GM23338 (cell line): ENCODE measurements around the gene GTF3C6. TPM values are rescaled to one million over a fixed set of nuclear protein-coding genes. Genes with fewer than 3 reads are reported as not detected.

Source experiments
- ATAC-seq: fragments of 200-7000 bp; cut with Tn5 transposase; 3 replicates; pipeline ENCODE4 v1.9.1; 2020
- DNase-seq: peaks from one replicate; pipeline ENCODE4 v3.0.0-alpha.2; 2015; ENCODE audit warnings: low spot score
- H2AFZ ChIP-seq: fragments of 200-600 bp; sonication (generic); 2 replicates; pipeline ENCODE4 v1.8.0; 2016; ENCODE audit warnings: antibody characterized with exemption, mild to moderate bottlenecking, moderate library complexity
- H3F3A ChIP-seq: fragments of 200-600 bp; sonication (generic); replicated peaks from 2 replicates; pipeline ENCODE4 v1.8.0; 2017; ENCODE audit warnings: antibody characterized with exemption, mixed run types, low read depth
- H3K27ac ChIP-seq: fragments of 200-600 bp; sonication (generic); 2 replicates; pipeline ENCODE4 v1.6.1; 2016; ENCODE audit warnings: low read depth
- H3K27me3 ChIP-seq: fragments of 200-600 bp; sonication (generic); 2 replicates; pipeline ENCODE4 v1.8.0; 2016; ENCODE audit warnings: mild to moderate bottlenecking, mixed run types, moderate library complexity; ENCODE audit not compliant: insufficient read depth
- H3K36me3 ChIP-seq: fragments of 200-600 bp; sonication (generic); 2 replicates; pipeline ENCODE4 v1.8.0; 2016; ENCODE audit warnings: mild to moderate bottlenecking; ENCODE audit not compliant: insufficient read depth
- H3K4me1 ChIP-seq: fragments of 200-600 bp; sonication (generic); 2 replicates; pipeline ENCODE4 v1.8.0; 2016; ENCODE audit warnings: mild to moderate bottlenecking, moderate library complexity; ENCODE audit not compliant: insufficient read depth
- H3K4me2 ChIP-seq: fragments of 200-600 bp; sonication (generic); 2 replicates; pipeline ENCODE4 v1.7.1; 2017; ENCODE audit warnings: mixed run types
- H3K4me3 ChIP-seq: fragments of 200-600 bp; sonication (generic); 2 replicates; pipeline ENCODE4 v1.6.1; 2016; ENCODE audit warnings: mixed run types
- H3K79me2 ChIP-seq: fragments of 200-600 bp; sonication (generic); replicated peaks from 2 replicates; pipeline ENCODE4 v1.8.0; 2017; ENCODE audit warnings: mild to moderate bottlenecking; ENCODE audit not compliant: insufficient read depth
- H3K9me2 ChIP-seq: fragments of 200-600 bp; sonication (generic); 2 replicates; pipeline ENCODE4 v1.8.0; 2017; ENCODE audit not compliant: insufficient read depth
- H4K20me1 ChIP-seq: fragments of 200-600 bp; sonication (generic); replicated peaks from 2 replicates; pipeline ENCODE4 v1.8.0; 2017; ENCODE audit warnings: mild to moderate bottlenecking; ENCODE audit not compliant: insufficient read depth
- H3K27ac Mint-ChIP-seq: 2 replicates; pipeline ENCODE4 v1.8.0; 2020; ENCODE audit warnings: inconsistent platforms, mild to moderate bottlenecking, moderate library complexity, mixed read lengths
- H3K27me3 Mint-ChIP-seq: 3 replicates; pipeline ENCODE4 v1.8.0; 2022; ENCODE audit warnings: low read depth, mild to moderate bottlenecking, moderate library complexity, mixed read lengths, inconsistent platforms; ENCODE audit not compliant: insufficient read depth, poor library complexity
- H3K36me3 Mint-ChIP-seq: 3 replicates; pipeline ENCODE4 v1.8.0; 2021; ENCODE audit warnings: low read depth, mild to moderate bottlenecking, inconsistent platforms, moderate library complexity, mixed read lengths
- H3K4me1 Mint-ChIP-seq: 3 replicates; pipeline ENCODE4 v1.8.0; 2020; ENCODE audit warnings: mild to moderate bottlenecking, inconsistent platforms, mixed read lengths
- H3K4me3 Mint-ChIP-seq: 3 replicates; pipeline ENCODE4 v1.8.0; 2021; ENCODE audit warnings: moderate library complexity, mild to moderate bottlenecking, inconsistent platforms, mixed read lengths
- H3K9me3 Mint-ChIP-seq: 3 replicates; pipeline ENCODE4 v1.8.0; 2020; ENCODE audit warnings: moderate library complexity, mild to moderate bottlenecking, inconsistent platforms, mixed read lengths
- CREB1 ChIP-seq: fragments of 250-450 bp; sonication (Bioruptor Pico); IDR thresholded peaks from 2 replicates; pipeline ENCODE4 v1.5.0; 2020; ENCODE audit warnings: low read depth, mild to moderate bottlenecking, moderate library complexity
- CTCF ChIP-seq, 2 experiments: fragments of 200-600 bp in 1 of 2; sonication (generic) in 1 of 2; conservative IDR thresholded peaks; 2 replicates each; pipeline versions ENCODE4 v1.5.1 to v1.6.1; 2016 to 2017; ENCODE audit warnings: antibody characterized with exemption in 2 of 2, low read depth in 2 of 2, mild to moderate bottlenecking in 2 of 2, moderate library complexity in 1 of 2
- EZH2phosphoT487 ChIP-seq: fragments of 200-600 bp; sonication (generic); IDR thresholded peaks from one replicate; pipeline ENCODE4 v1.8.1; 2018; ENCODE audit warnings: antibody characterized with exemption; ENCODE audit not compliant: unreplicated experiment
- JUNB ChIP-seq: IDR thresholded peaks from one replicate; pipeline ENCODE4 v1.6.1; 2016; ENCODE audit warnings: antibody characterized with exemption; ENCODE audit not compliant: unreplicated experiment
- NANOG ChIP-seq: IDR thresholded peaks from 2 replicates; pipeline ENCODE4 v1.6.1; 2016; ENCODE audit warnings: antibody characterized with exemption, borderline replicate concordance
- POLR2AphosphoS5 ChIP-seq: IDR thresholded peaks from 2 replicates; pipeline ENCODE4 v1.6.1; 2016; ENCODE audit warnings: antibody characterized with exemption, low read depth
- REST ChIP-seq: IDR thresholded peaks from one replicate; pipeline ENCODE4 v1.6.1; 2018; ENCODE audit warnings: antibody characterized with exemption; ENCODE audit not compliant: unreplicated experiment
- STAT1 ChIP-seq: IDR thresholded peaks from one replicate; pipeline ENCODE4 v1.6.1; 2016; ENCODE audit warnings: antibody characterized with exemption; ENCODE audit not compliant: unreplicated experiment
- ZNF114 ChIP-seq: fragments of 250-450 bp; sonication (Bioruptor Pico); IDR thresholded peaks from 2 replicates; pipeline ENCODE4 v1.5.0; 2020; ENCODE audit warnings: mild to moderate bottlenecking, moderate library complexity
- ZNF331 ChIP-seq: fragments of 250-450 bp; sonication (Bioruptor Pico); IDR thresholded peaks from 2 replicates; pipeline ENCODE4 v1.5.0; 2020; ENCODE audit warnings: low read depth, mild to moderate bottlenecking, moderate library complexity
- polyA plus RNA-seq: library from polyadenylated mRNA; unstranded; fragments of >200 nt; fragmentation: Nextera tagmentation; extraction: Ambion mirVana; gene quantifications from 2 replicates; pipeline ENCODE4 v1.2.1, GENCODE V29; 2016
- total RNA-seq: library from RNA; depleted of rRNA; stranded (reverse); fragments of >200 nt; shearing (Covaris generic); gene quantifications from 2 replicates; pipeline ENCODE4 v1.2.3, GENCODE V29; 2014

GTF3C6 gene
- total and polyA plus RNA-seq, 2 experiments from 2014 or later, result 41.2 to 245 TPM

DNA sequence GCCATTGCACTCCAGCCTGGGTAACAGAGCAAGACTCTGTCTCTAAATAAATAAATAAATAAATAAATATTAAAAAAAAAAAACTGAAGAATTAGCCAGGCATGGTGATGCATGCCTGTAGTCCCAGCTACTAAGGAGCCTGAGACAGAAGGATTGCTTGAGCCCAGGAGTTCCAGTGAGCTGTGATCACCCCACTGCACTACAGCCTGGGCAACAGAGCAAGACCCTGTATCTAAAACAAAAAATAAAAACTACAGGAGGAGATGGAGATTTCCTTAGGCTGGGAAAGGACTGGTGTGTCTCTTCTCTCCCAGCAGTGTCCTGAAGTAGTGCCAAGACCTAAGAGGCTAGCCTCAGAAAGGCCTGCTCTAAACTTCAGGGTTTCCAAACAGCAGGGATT, 8.1 kb upstream of the GTF3C6 start (continued):
- no peak for TF ChIP-seq CTCF (conservative IDR thresholded peaks at IDR 0.05; ENCODE audit: low read depth in 2 of 2)
- TF ChIP-seq STAT1, result no peak
- TF ChIP-seq NANOG, result no peak
- TF ChIP-seq CREB1, result no peak
- no peak for TF ChIP-seq JUNB
- TF ChIP-seq ZNF114 (CRISPR knock-in tag), result no peak
- no peak for TF ChIP-seq REST
- no peak for TF ChIP-seq ZNF331 (CRISPR knock-in tag)
- TF ChIP-seq POLR2AphosphoS5, result no peak
- no peak for TF ChIP-seq EZH2phosphoT487

DNA sequence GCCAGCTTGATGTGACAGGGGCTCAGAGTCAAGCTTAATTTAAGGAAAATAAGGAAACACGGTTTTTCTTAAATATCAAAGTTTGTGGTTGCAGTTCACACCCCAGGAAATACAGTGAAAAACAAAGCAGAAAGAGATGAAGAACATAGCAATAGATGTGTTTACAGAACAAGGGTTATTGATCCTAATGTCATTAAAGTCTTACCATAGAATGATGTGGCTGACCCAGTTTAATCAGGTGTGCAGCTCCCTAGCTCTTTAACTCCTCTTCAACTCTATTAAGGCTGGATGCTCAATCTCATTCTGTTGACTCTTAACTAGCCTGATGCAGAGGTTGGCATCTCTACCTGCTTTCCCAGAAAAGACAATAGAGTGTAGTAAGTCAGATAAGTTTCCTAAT, 7.5 kb upstream of the GTF3C6 start:
- Histone ChIP-seq H3K27ac (no peak overlapping the region), H3F3A (no peaks in the 10 kb centered on the region), H3K9me2 (no peaks in the 10 kb centered on the region), H3K4me2 (no peak overlapping the region), H3K4me1 (no peaks in the 10 kb centered on the region), H3K79me2 (no peaks in the 10 kb centered on the region), H4K20me1 (no peaks in the 10 kb centered on the region), H2AFZ (no peak overlapping the region), H3K36me3 (no peaks in the 10 kb centered on the region), H3K27me3 (no peaks in the 10 kb centered on the region), H3K4me3 (no peak overlapping the region)
- H3K36me3 Mint-ChIP-seq, result no peaks in the 10 kb centered on the region
- H3K9me3 Mint-ChIP-seq, result no peaks in the 10 kb centered on the region
- DNase-seq (no peak), ATAC-seq (no peak)
- peaks cover 3% of the 10 kb centered on the region for H3K27me3 Mint-ChIP-seq
- no peak overlapping the region for H3K4me3 Mint-ChIP-seq
- H3K27ac Mint-ChIP-seq, result no peak overlapping the region
- no peaks in the 10 kb centered on the region for H3K4me1 Mint-ChIP-seq
- TF ChIP-seq REST (no peak), JUNB (no peak), ZNF114 (CRISPR knock-in tag) (no peak), ZNF331 (CRISPR knock-in tag) (no peak), POLR2AphosphoS5 (no peak)
